Amniotic epithelial cell (primary cell): ENCODE measurements around the gene SGCE.

Experiments used
- DNase-seq: peaks from one replicate; pipeline ENCODE4 v3.0.0-alpha.2; 2010; ENCODE audit warnings: low read depth

SGCE gene

GRCh38 chr7:94565247-94565894 lies 90.6 kb downstream of the SGCE start:
- DNase-seq: no peak

GRCh38 chr7:94562525-94562924 lies 93.4 kb downstream of the SGCE start:
- no peak for DNase-seq

- peak; percentile 76 for DNase-seq
These were observed 94.0 kb downstream of the SGCE start for GRCh38 chr7:94561841-94562514.

- no peak for DNase-seq
These were observed 96.0 kb downstream of the SGCE start for GRCh38 chr7:94559972-94560371.

GRCh38 chr7:94557215-94557614 lies 98.7 kb downstream of the SGCE start:
- DNase-seq: peak; percentile 42

- DNase-seq: no peak
These were observed 99.9 kb downstream of the SGCE start for GRCh38 chr7:94556028-94556427.

GRCh38 chr7:94547126-94547525 lies 108.8 kb downstream of the SGCE start:
- DNase-seq: no peak

GRCh38 chr7:94540428-94540827 lies 115.5 kb downstream of the SGCE start:
- peak; percentile 67 for DNase-seq
